Stimulated activated CD8-positive, alpha-beta memory T cell treated with anti-CD3 and anti-CD28 coated beads, Interleukin-7, amount 100 ng/mL, for 24 hours (primary cell): Measurements from ENCODE around the gene ZNF619.
A peak's percentile ranks its signal among the peaks of the same experiment; 100 is the strongest.

ENCODE experiments used
- DNase-seq: peaks from one replicate; pipeline ENCODE4 v3.0.0-alpha.2; 2020; ENCODE audit warnings: low read depth

Gene ZNF619

DNA sequence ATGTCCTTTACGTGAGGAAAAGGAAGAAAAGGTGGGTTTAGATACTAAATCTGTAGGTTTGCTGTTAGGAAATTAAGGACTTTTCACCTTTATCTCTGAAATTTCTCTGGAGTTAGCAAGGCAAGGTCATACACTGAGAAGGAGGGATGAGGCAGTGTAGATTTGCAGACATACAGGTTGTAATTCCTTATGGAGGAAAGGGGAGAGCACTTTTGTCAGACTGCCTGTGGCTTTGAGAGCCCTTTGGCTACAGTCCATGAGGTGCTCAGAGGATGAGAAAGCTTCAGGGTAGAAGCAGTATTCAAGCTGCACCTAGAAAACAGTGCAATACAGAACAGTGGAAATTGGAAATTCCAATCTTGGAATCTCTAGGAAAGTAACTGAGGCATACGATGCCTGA lies 11.5 kb upstream of the ZNF619 start:
- no peak for DNase-seq

DNA sequence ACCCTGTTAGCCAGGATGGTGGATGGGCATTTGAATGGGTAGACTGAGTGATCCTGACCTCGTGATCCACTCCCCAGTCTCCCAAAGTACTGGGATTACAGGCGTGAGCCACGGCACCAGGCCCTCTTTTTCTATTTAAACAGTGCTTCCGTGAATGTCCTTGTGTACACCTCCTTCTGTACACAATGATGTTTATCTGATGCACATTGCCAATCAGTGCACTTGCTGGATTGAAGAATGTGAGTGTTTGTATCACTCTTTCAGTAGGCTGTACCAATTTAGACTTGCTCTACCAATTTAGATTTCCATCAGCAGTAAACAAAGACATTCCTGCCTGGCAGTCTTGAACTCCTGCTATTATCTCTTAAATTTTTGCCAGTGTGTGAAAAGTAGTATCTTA lies 8.9 kb upstream of the ZNF619 start:
- no peak for DNase-seq

GRCh38 chr3:40470701-40471100 lies 6.2 kb upstream of the ZNF619 start:
- DNase-seq = no peak

DNA sequence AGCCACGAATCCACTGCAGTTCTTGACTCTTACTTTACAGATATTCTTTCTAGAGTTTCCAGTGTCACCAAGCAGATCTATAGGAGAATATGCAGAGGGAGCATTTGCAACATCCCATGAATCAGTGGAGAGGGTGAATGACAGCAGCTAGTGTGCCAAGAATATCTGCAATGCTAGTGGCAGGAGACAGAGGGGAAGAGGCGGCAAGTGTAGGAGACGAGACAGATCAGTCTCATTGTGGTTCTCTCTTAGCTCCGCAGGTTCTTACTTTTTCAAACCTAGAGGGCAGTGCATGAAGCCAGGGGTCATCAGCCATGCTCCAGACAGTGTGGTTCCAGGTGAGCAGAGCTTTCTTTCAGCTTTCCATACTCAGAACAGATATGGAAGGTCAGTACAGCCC lies 744 bp downstream of the ZNF619 start:
- DNase-seq = no peak

GRCh38 chr3:40487172-40487571 lies 10.2 kb downstream of the ZNF619 start:
- DNase-seq = no peak

GRCh38 chr3:40490916-40491315 lies 14.0 kb downstream of the ZNF619 start:
- no peak for DNase-seq

- no peak for DNase-seq
Observed at GRCh38 chr3:40494698-40495097, 17.8 kb downstream of the ZNF619 start.

DNA sequence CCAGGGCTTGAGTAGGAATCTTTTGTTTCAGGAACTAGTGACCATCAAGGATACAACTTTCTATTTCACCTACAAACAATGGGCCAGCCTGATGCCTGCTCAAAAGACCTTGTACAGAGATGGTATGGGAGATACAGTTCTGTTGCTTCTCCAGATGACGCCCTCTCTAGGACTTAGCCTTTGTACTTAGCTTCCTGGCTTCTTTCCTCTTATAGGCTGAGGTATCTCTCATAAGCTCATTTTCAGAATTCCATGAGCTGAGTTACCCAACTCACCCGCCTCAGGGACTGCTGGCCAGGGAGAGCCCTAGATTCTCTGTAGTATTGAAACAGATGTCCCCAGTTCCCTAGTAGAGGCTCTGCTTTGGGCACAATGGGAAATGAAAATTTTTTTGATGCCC lies 20.4 kb downstream of the ZNF619 start:
- no peak for DNase-seq

DNA sequence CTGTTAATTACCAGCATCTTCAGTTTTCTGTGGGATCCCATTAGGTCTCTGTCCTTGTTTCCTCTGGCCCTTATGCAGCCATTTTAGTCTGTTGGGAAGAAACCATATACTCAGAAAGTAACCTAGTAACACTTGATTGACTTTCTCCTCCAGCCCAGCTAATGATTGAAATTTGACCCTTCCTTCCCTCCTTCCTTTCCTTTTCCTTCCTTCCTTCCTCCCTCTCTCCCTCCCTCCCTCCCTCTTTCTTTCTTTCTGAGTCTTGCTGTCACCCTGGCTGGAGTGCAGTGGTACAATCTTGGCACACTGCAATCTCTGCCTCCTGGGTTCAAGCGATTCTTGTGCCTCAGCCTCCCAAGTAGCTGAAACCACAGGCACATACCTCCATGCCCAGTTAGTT lies 23.0 kb downstream of the ZNF619 start:
- no peak for DNase-seq

- no peak for DNase-seq
Observed at GRCh38 chr3:40502034-40502433, 25.1 kb downstream of the ZNF619 start.

- DNase-seq = no peak
Observed at GRCh38 chr3:40504636-40505430, 27.9 kb downstream of the ZNF619 start.

GRCh38 chr3:40505599-40506462 lies 28.9 kb downstream of the ZNF619 start, which contains the start of gene ZNF620:
Gene ZNF620 (plus strand): TSS chr3:40506039. CDS start chr3:40506353, 314 bp downstream.
- peak; percentile 23 for DNase-seq

DNA sequence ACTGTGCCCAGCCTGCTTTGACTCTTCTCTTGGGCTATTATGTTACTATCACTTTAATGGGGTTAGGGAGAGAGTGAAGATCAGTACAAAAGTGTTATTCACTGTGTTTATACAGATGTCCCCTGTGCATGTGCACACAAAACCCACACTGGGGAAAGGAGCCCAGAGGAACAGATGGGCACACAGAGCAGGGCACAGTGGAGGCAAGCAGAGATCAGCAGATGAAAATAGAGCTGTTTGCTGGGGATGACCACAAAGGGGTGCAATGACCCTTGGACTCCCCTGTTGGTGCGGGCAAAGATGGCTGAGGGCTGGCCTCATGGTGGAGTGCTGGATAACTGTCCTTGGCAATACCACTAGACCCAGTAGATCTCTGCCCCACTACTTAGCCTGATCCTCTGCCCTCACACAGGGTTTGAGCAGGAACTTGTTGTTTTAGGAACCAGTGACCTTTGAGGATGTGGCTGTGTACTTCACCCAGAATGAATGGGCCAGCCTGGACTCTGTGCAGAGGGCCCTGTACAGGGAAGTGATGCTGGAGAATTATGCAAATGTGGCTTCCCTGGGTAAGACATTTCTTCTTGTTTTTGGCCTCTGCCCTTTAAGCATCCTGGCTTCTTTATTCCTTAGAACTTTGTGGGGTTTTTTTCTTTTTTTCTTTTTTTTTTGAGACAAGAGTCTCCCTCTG lies 34.3 kb downstream of the ZNF619 start:
- DNase-seq = no peak

DNA sequence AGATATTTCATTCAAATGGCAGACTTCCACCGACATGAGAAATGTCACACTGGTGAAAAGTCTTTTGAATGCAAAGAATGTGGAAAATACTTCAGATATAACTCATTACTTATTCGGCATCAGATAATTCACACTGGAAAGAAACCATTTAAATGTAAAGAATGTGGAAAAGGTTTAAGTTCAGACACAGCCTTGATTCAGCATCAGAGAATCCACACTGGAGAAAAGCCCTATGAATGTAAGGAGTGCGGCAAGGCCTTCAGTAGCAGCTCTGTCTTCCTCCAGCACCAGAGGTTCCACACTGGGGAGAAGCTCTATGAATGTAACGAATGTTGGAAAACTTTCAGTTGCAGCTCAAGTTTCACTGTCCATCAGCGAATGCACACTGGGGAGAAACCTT lies 39.3 kb downstream of the ZNF619 start:
- no peak for DNase-seq

- no peak for DNase-seq
Observed at GRCh38 chr3:40518067-40518466, 41.1 kb downstream of the ZNF619 start.

DNA sequence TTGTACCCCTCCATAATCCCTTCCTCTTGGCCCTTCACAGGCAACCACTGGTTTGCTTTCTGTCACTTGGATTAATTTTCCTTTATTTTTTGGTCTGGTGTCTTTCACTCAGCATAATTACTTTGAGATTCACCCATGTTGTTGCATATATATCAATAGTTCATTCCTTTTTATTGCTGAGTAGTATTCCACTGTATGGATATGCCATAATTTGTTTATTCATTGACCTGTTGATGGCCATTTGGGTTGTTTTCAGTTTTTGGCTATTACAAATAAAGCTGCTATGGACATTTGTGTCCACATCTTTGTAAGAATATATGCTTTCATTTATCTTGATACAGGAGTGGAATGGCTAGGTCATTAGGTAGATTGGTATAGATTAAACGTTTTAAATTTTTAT lies 41.9 kb downstream of the ZNF619 start:
- no peak for DNase-seq

DNA sequence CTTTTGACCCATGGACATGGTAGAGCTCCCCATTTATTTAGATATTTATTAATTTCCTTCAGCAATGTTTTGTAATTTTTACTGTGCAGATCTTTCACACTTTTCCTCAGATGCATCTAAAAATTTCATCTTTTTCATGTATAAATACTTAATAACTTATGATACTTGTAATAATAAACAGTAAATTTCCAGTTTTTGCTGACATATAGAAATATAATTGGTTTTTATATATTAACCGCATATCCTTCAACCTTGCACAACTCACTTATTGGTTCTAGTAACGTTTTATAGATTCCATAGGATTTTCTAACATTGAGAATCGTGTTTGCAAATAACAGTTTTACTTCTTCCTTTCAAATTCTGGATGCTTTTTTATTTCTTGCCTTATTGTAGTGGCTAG lies 44.3 kb downstream of the ZNF619 start:
- no peak for DNase-seq

GRCh38 chr3:40523781-40524180 lies 46.9 kb downstream of the ZNF619 start:
- DNase-seq = no peak

GRCh38 chr3:40524222-40524567 lies 47.3 kb downstream of the ZNF619 start:
- DNase-seq = no peak

DNA sequence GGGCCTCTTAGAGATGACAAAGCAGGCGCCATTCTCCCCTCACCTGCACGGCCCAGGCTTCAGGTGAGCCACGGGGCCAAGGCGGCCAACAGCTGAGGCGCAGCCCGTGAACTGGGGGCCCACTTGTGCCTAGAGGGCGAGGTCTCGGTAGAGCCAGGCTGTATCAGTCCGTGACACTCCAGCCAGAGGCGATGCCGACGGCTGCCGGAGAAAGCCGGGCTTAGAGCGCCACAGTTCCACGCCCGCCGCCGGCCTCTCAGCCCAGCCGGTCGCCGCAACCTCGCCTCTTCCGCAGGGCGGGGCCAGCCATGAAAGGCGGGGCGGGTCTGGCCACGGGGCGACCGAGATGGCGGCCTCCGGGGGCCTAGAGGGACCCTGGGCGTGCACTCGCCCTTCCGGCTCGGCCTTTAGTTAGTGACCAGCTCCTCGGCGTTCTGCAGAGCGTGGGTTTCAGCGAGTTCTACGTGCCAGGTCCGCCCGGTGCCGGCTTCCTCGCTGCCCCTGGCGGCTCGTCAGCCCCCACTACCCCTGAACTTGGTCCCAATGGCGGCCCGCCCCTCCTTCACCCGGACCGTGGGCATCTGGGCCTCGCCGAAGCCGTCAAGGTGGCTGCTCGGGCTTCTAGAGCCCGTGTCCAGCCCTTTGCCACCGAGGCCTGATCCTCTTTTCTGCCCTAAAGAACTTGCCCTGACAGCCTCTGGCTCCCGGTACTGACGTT lies 47.8 kb downstream of the ZNF619 start, which contains the start of gene ZNF621:
Gene ZNF621 (plus strand): TSS at position 393 of the 718 bp plus-strand sequence. CDS start 881 bp downstream, outside the sequence.
- peak; percentile 67 for DNase-seq

DNA sequence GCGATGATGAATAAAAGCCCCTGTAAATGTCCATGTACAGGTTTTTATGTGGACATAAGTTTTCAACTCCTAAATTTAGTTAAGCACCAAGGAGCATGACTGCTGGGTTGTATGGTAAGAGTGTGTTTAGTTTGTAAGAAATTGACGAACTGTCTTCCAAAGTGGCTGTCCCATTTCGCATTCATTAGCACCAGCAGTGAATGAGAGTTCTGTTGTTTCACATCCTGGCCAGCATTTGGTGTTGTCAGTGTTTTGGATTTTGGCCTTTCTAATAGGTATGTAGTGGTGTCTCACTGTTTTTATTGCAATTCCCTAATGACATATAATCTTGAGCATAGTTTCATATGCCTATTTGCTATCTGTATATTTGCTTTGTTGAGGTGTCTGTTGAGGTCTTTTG lies 51.5 kb downstream of the ZNF619 start:
- DNase-seq = no peak

GRCh38 chr3:40532252-40532651 lies 55.3 kb downstream of the ZNF619 start:
- no peak for DNase-seq
